CD1c-positive myeloid dendritic cell (primary cell): Measurements from ENCODE around the gene IKZF4.

ENCODE experiments used
- DNase-seq: peaks from one replicate; pipeline ENCODE4 v3.0.0-alpha.2; 2016; ENCODE audit errors: extremely low spot score

The IKZF4 gene

DNA sequence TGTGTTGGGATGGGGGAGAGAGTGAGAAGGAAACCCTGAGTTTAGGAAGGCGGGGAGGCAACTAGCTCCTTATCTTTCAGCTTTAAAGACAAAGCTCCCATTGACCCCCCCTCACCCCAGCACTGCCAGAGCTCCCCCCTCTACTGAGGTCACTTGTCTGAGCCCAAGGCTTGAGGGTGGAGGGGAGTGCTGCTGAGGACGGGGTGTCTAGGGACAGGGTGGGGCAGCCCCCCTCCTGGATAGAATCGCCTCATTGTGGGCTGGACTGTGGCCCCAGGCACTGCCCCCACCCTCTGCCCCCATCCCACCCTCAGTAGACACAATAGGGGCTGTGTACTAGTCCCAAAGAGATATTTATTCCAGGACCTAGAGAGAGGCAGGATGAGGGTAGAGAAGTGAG is 62.1 kb downstream of the IKZF4 start:
- no peak for DNase-seq

DNA sequence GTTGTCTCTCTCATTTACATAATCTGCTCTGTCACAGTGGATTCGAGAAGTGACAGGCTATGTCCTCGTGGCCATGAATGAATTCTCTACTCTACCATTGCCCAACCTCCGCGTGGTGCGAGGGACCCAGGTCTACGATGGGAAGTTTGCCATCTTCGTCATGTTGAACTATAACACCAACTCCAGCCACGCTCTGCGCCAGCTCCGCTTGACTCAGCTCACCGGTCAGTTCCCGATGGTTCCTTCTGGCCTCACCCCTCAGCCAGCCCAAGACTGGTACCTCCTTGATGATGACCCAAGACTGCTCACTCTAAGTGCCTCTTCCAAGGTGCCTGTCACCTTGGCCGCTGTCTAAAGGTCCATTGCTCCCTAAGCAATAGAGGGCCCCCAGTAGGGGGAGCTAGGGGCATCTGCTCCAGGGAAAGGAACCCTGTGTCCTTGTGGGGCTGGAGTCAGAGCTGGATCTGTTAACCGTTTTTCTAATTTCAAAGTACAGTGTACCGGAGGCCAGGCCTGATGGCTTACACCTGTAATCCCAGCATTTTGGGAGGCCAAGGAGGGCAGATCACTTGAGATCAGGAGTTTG is 64.2 kb downstream of the IKZF4 start:
- peak; percentile 29 for DNase-seq

GRCh38 chr12:56086096-56086495 is 65.3 kb downstream of the IKZF4 start:
- no peak for DNase-seq

DNA sequence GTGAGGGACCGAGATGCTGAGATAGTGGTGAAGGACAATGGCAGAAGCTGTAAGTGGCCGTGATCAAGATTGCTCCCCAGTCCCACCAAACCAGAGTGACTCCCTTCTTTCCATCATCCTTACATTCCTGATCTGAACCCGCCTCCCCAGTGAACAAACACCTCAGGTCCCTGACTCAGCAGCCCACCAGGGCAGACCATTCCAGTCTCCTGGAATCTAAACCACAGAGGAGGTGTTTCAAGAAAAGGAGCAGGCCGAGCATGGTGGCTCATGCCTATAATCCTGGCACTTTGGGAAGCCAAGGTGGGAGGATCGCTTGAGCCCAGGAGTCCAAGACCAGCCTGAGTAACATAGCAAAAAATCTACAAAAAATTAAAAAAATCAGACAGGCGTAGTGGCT is 65.8 kb downstream of the IKZF4 start:
- no peak for DNase-seq

- DNase-seq, result peak; percentile 32
These were observed 66.4 kb downstream of the IKZF4 start for GRCh38 chr12:56087220-56087619.
